HG03354 (cell line): Measurements from ENCODE around the gene PLA2G4D.

Experiments used
- ATAC-seq: cut with Tn5 transposase; IDR thresholded peaks from one replicate; pipeline ENCODE4 v1.9.1; 2021; ENCODE audit warnings: mild to moderate bottlenecking; ENCODE audit not compliant: unreplicated experiment, poor library complexity, severe bottlenecking

The PLA2G4D gene

DNA sequence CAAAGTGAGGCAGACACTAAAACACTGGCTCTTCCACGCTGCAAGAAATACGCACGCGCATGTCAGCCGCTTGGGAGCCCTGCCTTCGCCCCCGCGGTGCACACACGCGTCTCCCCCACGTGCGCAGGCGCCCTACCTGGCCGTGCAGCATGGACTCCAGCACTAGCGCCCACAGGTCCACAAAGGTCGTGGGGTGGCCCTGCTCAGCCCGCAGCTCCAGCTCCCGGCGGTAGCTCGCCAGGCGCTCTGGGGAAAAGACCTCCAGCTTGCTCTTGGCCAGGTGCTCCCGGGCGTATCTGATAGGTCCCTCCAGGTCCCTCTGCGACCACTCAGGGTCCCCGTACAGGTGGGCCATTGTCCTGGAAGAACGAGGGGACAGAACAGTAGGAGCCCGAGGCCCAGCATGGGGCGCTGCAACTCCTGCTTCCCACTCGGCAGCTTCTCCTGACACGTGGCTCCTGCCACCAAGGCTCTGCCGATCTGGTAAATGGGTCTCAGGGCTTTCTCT lies 14.9 kb downstream of the PLA2G4D start:
- no peak for ATAC-seq

DNA sequence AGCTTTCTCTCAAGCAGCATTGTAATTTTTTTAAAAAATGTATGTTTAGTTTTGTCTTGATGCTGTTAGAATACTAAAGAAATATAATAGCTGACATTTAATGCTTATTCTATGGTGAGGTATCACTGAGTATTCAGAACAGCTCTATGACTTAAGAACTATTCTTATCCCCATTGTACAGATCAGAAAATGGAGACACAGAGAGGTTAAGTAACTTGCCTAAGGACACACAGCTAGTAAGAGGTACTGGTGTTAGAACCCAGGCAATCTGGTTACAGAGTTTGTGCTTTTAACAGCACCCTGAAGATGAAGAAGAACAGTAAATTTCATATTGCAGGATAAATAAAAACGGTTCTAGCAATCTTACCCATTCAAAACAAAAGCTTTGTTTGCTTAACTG lies 15.5 kb downstream of the PLA2G4D start:
- no peak for ATAC-seq

DNA sequence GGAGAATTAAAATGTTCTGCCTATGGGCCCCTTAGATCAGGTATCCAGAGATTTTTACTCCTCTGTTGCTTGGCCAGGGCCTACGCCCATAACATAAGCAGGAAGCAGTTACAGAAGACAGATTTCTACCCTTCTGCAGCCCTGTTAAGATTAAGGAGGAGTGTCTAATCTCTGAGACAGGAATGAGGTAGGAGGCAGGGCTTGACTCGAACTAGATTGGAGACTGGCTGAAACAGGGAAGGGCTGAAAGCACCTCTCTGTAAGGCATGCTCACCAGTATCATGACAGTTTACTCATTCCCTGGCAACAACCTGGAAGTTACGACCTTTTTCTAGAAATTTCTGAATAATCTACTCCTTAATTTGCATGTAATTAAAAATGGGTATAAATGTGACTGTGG lies 16.7 kb downstream of the PLA2G4D start:
- ATAC-seq = no peak

DNA sequence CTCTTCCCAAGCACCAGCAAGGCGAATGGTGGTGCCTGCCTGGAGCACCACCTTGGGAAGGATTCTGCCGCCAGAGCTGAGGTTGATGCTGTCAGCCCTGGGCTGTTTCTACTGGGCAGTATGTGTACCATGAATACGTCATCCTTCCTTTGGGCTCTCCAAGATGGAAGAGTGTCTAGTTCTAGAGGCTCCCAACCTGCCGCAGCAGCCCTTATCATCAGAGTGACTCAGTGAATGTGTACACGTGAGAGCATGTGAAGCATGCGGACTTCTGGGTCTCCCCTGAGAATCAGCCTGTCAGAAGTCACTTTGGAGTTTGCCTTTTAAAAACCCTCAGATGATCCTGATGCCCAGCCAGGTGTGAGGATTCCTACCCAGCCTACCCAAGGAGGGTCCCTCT lies 20.9 kb downstream of the PLA2G4D start:
- no peak for ATAC-seq

DNA sequence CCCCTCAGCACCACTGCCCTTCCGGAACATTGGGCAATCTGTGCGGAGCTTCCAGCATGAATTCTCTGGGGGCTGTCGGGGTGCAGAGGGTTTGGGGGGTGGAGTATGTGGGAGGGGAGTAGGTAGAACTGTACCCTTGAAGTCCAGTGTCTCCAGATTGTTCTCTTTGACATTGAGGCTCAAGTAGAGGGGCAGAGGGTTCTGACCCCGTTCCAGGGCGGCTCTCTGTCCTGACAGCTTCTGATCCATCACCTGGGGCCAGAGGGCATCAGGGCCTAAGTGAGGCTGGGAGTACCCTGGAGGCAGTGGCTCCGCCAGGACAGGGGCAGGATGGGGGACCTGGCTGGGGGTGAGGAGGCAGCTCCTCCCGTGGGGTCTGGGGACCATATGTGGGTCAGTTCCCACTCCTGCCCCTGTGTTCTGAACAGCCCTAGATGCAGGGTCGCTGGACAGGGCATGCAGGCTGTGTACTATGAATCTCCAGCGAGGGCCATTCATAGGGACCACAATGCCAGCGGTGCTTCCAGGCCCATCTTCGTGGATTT lies 22.1 kb downstream of the PLA2G4D start:
- no peak for ATAC-seq

DNA sequence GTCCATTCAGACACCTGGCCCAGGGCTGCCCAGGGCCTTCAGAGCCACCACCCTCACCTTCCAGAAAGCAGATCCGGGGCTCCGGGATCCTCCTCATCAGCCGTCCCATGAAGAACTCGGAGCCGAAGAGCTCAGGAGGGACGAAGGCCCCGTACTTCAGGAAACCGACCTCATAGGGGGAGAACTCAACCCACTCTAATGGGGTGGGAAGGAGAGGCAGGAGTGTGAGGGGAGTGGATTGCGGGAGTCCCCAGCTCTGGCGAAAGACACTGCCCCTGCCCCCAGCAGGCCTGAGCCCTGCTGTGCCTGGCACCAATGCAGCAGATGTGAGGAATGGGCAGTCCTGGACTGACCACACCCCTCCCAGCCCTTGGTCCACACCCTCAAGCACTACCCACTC lies 22.6 kb downstream of the PLA2G4D start:
- no peak for ATAC-seq

DNA sequence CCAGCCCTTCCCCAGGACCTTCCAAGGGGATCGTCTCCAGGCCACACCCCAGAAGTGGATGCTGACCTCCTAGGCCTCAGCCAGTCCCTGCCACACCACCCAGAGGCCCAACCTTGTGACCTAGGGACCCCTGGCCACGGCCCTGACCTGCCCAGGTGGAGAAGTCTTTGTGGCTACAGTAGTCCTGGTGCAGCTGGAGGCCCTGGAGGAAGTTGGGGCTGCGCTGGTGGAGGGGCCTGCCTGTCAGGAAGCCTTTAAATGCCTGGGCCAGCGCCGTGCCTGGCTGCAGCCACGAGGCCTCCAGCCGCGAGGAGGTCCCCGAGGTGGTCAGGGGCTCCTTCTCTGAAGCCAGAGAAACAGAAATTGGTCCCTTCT lies 23.4 kb downstream of the PLA2G4D start:
- no peak for ATAC-seq

DNA sequence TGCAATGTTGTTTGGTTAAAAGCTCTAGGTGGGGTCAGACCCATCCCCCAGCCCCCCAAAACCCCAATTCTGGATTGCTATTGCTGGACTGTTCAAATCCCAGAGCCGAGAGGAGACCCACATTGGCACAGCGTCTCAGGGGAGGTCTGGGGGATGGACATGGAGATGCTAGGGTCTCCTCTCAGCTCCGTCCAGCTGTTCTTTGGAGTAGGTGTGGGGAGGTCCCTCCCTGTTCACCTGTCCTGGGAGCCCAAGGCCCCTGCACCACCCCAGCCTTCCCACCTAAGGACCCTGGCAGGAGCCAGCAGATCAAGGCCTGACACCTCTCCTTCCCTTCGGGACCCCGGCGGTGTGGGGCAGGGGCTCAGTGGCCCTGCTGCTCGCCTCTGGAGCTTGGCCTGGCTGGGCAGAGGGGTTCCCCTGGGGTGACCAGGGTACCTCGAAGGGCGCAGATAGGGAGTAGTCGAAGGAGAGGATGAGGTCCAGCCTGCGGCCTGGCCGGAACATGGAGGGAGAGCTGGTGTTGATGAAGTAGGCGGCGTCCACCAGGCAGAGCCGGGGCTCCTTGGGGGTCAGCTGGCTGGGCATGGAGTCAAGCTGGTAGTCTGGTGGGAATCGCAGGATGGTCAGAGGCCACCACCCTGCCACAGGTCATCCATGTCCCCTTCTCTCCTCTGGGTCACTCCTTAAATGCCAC lies 23.9 kb downstream of the PLA2G4D start:
- no peak for ATAC-seq

DNA sequence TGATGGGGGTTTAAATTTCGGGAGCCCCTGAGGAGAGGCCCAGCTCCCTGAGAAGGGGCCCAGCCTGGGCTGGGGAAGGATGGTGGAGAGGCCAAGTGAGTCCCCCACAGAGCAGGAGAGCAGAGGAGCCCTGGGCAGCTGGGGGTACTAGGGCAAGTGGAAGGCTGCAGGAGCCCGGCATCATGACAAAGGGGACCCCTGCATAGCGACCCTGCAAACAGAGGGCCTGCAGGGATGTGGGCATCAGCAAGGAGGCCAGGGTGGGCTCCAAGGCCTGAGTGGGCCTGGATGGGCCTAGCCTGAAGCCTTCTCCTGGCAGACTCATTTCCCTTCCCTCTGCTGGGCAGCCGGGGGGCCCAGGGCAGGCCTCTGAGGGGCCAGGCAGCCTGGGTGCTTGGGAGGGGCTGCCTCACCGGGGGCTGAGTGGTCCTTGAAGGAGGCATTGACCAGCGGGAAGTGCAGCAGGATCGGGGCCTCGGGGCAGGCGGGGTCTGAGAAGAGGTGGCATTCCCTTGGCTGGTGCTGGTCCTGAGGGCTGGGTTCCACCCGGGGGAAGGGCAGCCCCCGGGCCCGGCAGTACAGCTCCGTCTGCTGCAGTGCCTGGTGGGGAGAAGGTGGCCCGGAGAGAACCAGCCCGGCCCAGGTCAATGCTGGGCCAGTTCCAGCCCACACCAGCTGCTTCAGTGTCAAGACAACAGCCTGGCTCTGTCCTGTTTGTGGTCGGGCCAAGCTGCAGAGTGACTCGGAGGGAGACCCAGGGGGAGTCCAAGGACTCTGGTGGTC lies 24.7 kb downstream of the PLA2G4D start:
- ATAC-seq = no peak

DNA sequence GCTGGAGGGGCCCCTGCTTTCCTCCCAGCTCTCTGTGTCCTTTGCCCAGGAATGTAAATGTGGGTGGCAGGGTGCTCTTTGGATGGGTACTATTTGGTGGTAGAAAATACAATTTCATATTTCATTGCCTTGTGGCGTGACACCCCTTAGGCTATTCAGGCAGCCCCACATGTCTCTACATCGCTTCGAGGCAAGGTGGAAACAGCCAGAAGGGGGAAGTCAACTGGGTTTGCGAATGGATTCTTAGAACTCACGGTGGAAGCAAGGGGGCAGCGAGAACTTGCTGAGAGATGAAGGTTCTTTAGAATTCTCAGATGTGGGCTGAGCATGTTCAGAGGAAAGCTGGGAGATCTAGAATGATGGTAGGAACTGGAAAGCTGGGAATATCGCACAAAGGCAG lies 25.3 kb downstream of the PLA2G4D start:
- ATAC-seq = no peak

DNA sequence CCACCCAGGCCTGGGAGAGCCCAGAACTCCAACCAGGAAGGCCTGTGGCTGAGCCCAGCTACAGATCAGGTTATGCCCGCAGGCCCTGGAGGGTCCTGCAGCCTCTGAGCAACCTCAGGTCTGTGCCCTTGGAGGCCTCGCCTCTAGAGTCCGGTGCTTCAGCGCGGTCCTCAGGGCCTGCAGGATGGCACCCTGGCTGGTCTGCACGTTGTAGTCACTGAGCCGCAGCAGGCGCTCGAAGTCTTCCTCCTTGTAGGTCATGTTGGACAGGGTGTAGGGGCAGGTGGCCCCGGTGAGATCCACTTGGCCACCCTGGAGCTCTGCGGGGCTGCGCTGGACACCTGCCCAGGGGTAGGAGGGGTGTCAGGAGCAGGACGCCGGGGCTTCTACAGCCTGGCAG lies 25.8 kb downstream of the PLA2G4D start:
- ATAC-seq = no peak

DNA sequence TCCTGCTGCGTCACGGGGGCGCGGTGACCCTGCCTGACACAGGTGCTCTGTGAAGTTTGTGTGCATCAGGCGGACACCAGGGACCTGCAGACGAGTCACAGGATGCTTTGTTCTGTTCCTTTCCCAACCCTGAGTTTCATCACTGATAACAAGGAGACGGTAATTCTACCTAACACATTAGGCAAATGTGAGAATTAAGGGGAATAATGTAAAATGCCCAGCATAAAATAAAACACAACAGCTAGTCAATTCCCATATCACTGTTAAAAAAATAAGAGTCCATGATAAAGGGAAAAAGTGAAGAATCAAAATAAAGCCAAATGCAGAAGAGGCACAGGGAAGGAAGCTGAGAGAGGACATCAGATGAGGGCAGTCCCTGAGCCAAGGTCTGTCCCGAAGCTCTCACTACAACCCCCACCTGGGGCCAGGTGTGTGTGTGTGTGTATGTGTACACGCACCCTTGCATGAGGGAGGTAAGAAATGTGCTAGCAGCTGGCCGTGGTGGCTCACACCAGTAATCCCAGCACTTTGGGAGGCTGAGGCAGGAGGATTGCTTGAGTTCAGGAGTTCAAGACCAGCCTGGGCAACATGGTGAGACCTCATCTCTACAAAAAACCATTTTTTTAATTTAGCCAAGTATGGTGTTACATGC lies 27.5 kb downstream of the PLA2G4D start:
- no peak for ATAC-seq

DNA sequence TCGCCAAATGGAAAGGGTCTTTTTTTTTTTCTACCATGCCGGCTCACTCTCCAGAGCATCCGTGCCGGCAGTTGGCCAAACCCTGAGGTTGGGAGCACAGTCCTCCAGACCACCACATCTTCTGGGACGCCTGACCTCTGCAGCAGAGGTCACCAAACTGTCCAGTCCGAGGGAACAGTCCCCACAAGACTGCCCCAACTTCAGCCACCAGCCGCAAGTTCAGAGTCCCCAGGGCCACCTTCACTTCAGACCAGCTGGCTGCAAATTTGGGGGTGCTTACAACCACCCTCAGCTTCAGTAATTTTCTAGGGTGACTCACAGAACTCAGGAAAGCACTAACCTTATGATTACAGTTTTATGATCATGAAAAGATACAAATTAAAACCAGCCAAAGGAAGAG lies 28.9 kb downstream of the PLA2G4D start:
- ATAC-seq = no peak

DNA sequence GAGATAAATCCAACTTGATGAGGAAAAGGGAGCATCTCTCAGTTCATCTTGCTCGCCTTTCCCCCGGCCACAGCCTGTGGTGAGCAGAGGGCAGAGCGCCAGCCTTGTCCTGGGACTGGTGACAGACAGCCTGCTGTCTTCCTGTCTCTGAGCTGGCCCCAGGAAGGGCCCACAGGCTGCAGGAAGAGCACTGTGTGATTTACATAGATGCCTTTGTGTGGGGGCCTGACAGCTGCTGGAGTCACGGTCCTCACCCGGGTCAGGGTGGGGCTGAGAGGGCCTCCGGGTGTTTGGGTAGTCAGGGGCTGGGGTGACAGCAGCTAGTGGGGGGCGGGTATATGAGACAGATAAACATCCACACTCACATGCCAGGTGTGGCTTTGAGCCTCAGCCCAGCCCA lies 29.3 kb downstream of the PLA2G4D start:
- no peak for ATAC-seq

DNA sequence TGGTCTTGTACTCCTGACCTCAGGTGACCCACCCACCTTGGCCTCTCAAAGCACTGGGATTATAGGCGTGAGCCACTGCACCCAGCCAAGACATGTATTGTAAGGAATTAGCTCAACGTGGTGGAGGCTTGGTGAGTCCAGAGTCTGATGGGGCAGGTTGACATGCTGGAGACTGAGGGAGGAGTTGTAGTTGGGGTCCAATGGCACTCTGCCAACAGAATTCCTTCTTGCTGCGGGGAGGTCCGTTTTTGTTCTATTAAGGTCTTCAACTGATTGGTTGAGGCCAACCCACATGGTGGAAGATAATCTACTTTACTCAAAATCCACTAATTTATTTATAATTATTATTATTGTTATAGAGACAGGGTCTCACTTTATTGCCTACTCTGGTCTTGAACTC lies 30.1 kb downstream of the PLA2G4D start:
- ATAC-seq = no peak

DNA sequence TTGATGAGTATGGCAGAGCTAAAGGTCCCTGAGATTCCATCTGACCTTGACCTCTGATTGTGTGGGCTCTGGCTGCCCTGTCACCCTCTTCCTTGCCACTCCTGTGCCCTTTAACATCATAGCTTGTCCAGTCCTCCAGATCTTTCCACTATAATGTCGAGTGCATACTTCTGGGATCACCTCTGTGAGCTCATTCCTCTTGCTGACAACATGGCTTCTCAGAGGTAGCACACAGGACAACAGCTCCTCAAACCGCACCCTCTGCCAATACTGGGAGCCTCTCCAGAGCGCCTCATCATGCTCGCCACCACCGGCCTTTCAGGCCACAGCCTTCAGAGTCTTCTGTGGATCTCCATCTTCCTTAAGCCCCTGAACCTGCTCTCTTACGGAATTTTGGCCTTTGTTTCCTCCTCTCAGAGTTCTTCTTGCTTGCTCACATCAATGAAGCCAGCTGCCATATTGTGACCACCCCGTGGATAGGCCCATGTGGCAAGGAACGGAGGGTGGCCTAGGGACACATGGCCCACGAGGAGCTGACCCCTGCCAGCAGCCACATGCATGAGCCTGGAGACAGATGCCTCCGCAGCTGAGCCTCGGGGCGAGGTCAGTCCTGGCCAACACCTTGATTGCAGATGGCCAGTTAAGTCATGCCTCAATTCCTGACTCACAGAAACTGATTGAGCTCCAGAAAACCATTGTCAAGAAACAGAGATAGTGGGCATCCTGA lies 31.1 kb downstream of the PLA2G4D start:
- no peak for ATAC-seq

DNA sequence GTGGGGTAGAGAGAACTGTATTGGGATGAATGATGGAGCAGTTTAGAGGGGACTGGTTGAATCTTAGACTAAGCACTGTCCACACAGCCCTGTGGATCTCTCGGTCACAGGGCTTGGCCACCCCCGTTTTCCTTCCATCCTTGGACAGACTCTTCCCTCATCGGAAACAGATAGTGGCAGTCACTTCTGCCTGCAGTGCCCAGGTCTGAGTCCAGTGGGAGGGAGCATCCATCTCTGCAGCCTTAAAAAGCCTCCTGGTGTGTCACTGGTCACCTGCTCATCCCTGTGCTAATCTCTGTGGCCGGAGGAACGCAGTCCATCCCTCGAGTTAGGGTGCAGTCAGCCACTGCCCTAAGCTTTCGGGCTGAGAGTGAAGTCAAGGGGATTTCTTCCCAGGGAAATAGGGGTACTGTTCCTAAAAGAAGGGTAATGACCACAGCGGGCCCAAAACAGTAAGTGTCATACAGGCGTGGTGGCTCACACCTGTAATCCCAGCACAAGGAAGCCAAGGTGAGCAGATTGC lies 32.0 kb downstream of the PLA2G4D start:
- no peak for ATAC-seq

DNA sequence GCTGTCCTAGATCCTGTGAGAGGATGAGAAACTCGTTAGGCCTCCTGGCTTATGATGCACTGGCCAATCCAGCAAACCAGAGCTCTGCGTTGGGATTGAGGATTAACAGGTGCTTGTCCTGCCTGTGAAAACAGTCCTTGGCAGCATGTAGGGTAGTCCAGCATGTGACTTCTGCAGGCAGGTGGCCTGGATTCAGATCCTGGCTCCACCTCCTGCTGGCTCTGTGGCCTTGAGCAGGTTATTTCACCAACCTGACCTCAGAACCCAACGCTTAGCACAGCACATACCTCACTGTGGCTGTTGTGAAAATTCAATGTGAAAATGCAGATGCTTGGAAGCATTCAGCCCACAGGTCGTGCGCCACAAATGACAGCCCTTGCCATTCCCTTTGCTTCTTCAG lies 33.6 kb downstream of the PLA2G4D start:
- no peak for ATAC-seq

DNA sequence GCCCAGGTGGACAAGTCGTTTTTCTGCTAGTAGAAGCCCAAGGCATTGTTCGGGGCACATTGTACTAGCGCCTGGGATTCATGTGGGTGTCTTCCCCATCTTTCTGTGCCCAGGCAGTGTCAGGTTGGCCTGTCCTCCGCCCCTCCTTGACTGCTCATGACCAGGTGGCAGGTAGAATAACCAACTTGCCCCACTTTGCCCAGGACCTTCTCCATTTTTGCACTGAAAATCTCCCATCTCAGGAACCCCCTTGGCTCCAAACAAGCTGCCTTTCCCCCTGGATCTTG lies 33.9 kb downstream of the PLA2G4D start:
- no peak for ATAC-seq
